OCI-LY1 (cell line): Measurements from ENCODE around the gene MSMO1.

ENCODE experiments used
- H2AFZ ChIP-seq: fragments of 200-600 bp; sonication (generic), shearing (Covaris generic); 2 replicates; pipeline ENCODE4 v1.6.0; 2014; ENCODE audit warnings: antibody characterized with exemption, mild to moderate bottlenecking, low read length
- H3F3A ChIP-seq: fragments of 200-600 bp; sonication (generic), shearing (Covaris generic); 2 replicates; pipeline ENCODE4 v1.6.0; 2014; ENCODE audit warnings: mild to moderate bottlenecking, antibody characterized with exemption, low read length, moderate library complexity; ENCODE audit not compliant: insufficient read depth
- H3K27ac ChIP-seq: fragments of 200-600 bp; sonication (generic); 2 replicates; pipeline ENCODE4 v1.5.1; 2014; ENCODE audit warnings: low read length, mixed run types, mild to moderate bottlenecking, low read depth; ENCODE audit not compliant: poor library complexity, severe bottlenecking
- H3K27me3 ChIP-seq: fragments of 200-600 bp; sonication (generic); 2 replicates; pipeline ENCODE4 v1.6.0; 2014; ENCODE audit warnings: antibody characterized with exemption, mild to moderate bottlenecking, low read length, moderate library complexity; ENCODE audit not compliant: insufficient read depth
- H3K36me3 ChIP-seq: fragments of 200-600 bp; sonication (generic); 2 replicates; pipeline ENCODE4 v1.6.1; 2014; ENCODE audit warnings: mild to moderate bottlenecking, antibody characterized with exemption, low read length, moderate library complexity, mixed read lengths; ENCODE audit not compliant: insufficient read depth
- H3K4me1 ChIP-seq: fragments of 200-600 bp; sonication (generic); 2 replicates; pipeline ENCODE4 v1.5.1; 2014; ENCODE audit warnings: mild to moderate bottlenecking, low read length, moderate library complexity; ENCODE audit not compliant: insufficient read depth, severe bottlenecking
- H3K4me2 ChIP-seq: fragments of 200-600 bp; sonication (generic), shearing (Covaris generic); 2 replicates; pipeline ENCODE4 v1.6.1; 2014; ENCODE audit warnings: low read length
- H3K4me3 ChIP-seq: fragments of 200-600 bp; sonication (generic); 2 replicates; pipeline ENCODE4 v1.5.1; 2014; ENCODE audit warnings: low read length, low read depth, mild to moderate bottlenecking, mixed read lengths; ENCODE audit not compliant: poor library complexity, severe bottlenecking
- H3K79me2 ChIP-seq: fragments of 200-600 bp; shearing (Covaris generic); 2 replicates; pipeline ENCODE4 v1.6.1; 2016; ENCODE audit warnings: mixed run types, low read length, mixed read lengths; ENCODE audit not compliant: insufficient read depth
- H3K9ac ChIP-seq: fragments of 200-600 bp; sonication (generic), shearing (Covaris generic); 2 replicates; pipeline ENCODE4 v1.6.1; 2014; ENCODE audit warnings: mild to moderate bottlenecking, low read length, mixed read lengths
- H3K9me2 ChIP-seq: fragments of 200-600 bp; sonication (generic), shearing (Covaris generic); 2 replicates; pipeline ENCODE4 v1.6.1; 2014; ENCODE audit warnings: low read depth, mild to moderate bottlenecking, low read length, mixed read lengths
- H3K9me3 ChIP-seq: fragments of 200-600 bp; shearing (Covaris generic); 2 replicates; pipeline ENCODE4 v1.6.1; 2014; ENCODE audit warnings: low read length, mixed read lengths
- H4K20me1 ChIP-seq: fragments of 200-600 bp; sonication (generic), shearing (Covaris generic); 2 replicates; pipeline ENCODE4 v1.6.0; 2016; ENCODE audit warnings: mild to moderate bottlenecking, low read length; ENCODE audit not compliant: insufficient read depth
- CTCF ChIP-seq: fragments of 200-600 bp; sonication (generic), shearing (Covaris generic); IDR thresholded peaks from 2 replicates; pipeline ENCODE4 v1.5.1; 2017; ENCODE audit warnings: mild to moderate bottlenecking, antibody characterized with exemption, low read length, moderate library complexity, mixed read lengths
- EZH2 ChIP-seq: fragments of 200-600 bp; sonication (generic), shearing (Covaris generic); IDR thresholded peaks from 2 replicates; pipeline ENCODE4 v1.8.0; 2017; ENCODE audit warnings: borderline replicate concordance, mixed run types, mild to moderate bottlenecking, antibody characterized with exemption, low read length, moderate library complexity, mixed read lengths

The MSMO1 gene

GRCh38 chr4:165308166-165308565 is 19.3 kb upstream of the MSMO1 start:
- TF ChIP-seq EZH2 (no peak), CTCF (no peak)
- H3K4me3 ChIP-seq: no peak overlapping the region
- no peaks in the 10 kb centered on the region for H3K79me2 ChIP-seq
- H3K4me1 ChIP-seq: no peaks in the 10 kb centered on the region
- no peaks in the 10 kb centered on the region for H3K9me3 ChIP-seq
- no peak overlapping the region for H2AFZ ChIP-seq
- H4K20me1 ChIP-seq: no peaks in the 10 kb centered on the region
- H3K9me2 ChIP-seq: no peaks in the 10 kb centered on the region
- no peak overlapping the region for H3K9ac ChIP-seq
- no peaks in the 10 kb centered on the region for H3F3A ChIP-seq
- peaks cover 30% of the 10 kb centered on the region for H3K36me3 ChIP-seq
- no peak overlapping the region for H3K4me2 ChIP-seq
- H3K27ac ChIP-seq: no peak overlapping the region
- H3K27me3 ChIP-seq: no peaks in the 10 kb centered on the region

- H3K27me3 ChIP-seq: no peaks in the 10 kb centered on the region
- H3K9me2 ChIP-seq: no peaks in the 10 kb centered on the region
- TF ChIP-seq EZH2 (no peak), CTCF (no peak)
- no peaks in the 10 kb centered on the region for H3K79me2 ChIP-seq
- no peak overlapping the region for H3K4me2 ChIP-seq
- H3F3A ChIP-seq: no peaks in the 10 kb centered on the region
- H4K20me1 ChIP-seq: no peaks in the 10 kb centered on the region
- H3K36me3 ChIP-seq: peaks cover 30% of the 10 kb centered on the region
- H3K9ac ChIP-seq: no peak overlapping the region
- no peaks in the 10 kb centered on the region for H3K4me1 ChIP-seq
- no peak overlapping the region for H2AFZ ChIP-seq
- H3K27ac ChIP-seq: no peak overlapping the region
- no peak overlapping the region for H3K4me3 ChIP-seq
- H3K9me3 ChIP-seq: no peaks in the 10 kb centered on the region
Measured at GRCh38 chr4:165308606-165309005, 18.9 kb upstream of the MSMO1 start.

- H3K4me3 ChIP-seq: no peak overlapping the region
- TF ChIP-seq EZH2 (no peak), CTCF (no peak)
- peaks cover 30% of the 10 kb centered on the region for H3K36me3 ChIP-seq
- no peaks in the 10 kb centered on the region for H3K9me2 ChIP-seq
- no peaks in the 10 kb centered on the region for H3K79me2 ChIP-seq
- H3K27me3 ChIP-seq: no peaks in the 10 kb centered on the region
- H2AFZ ChIP-seq: no peak overlapping the region
- H4K20me1 ChIP-seq: no peaks in the 10 kb centered on the region
- no peaks in the 10 kb centered on the region for H3K9me3 ChIP-seq
- no peaks in the 10 kb centered on the region for H3F3A ChIP-seq
- no peak overlapping the region for H3K27ac ChIP-seq
- H3K4me2 ChIP-seq: no peak overlapping the region
- no peaks in the 10 kb centered on the region for H3K4me1 ChIP-seq
- no peak overlapping the region for H3K9ac ChIP-seq
Measured at GRCh38 chr4:165309456-165309855, 18.0 kb upstream of the MSMO1 start.
